Activated T-helper 1 cell treated with anti-CD3 and anti-CD28 coated beads, Interleukin-2, amount 50 U/mL, for 16 hours (primary cell): Measurements from ENCODE around the gene CDH12.
"Not testable (repeated sequence)": the region's sequence is repeated elsewhere in the genome, so short reads cannot be mapped to it uniquely, and the experiment has no call there.

Experiments used
- DNase-seq, 2 donors: peaks; one replicate each; pipeline ENCODE4 v3.0.0-alpha.2; 2020; ENCODE audit warnings: low read depth in 1 of 2, low spot score in 1 of 2

CDH12 gene

DNA sequence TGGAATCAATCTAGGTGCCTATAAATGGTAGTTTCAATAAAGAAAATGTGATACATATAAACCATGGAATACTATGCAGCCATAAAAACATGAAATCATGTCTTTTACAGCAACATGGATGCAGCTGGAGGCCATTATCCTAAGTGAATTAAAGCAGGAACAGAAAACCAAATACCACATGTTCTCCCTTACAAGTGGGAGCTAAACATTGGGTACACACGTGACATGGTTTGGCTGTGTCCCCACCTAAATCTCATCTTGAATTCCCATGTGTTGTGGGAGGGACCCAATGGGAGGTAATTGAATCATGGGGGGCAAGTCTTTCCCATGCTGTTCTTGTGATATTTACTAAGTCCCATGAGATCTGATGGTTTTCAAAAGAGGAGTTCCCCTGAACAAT is 78.9 kb downstream of the CDH12 start:
- DNase-seq: not testable (repeated sequence)

DNA sequence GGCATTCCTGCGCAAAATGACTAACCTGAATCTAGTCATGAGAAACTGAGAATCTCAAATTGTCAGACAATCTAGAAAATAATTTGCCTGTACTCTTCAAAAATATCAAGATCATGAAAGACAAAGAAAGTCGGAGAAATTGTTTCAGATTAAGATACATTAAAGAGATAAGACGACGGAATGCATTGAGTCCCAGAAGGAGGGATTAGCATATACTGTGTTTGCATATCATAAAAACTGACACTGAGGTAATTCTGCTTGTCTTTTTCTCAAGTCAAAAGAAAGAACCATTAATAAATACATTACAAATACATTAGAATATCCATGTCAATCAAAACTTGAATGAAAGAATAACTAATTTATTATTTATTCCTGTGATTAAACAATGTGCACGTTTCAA is 88.4 kb downstream of the CDH12 start:
- DNase-seq: no peak

DNA sequence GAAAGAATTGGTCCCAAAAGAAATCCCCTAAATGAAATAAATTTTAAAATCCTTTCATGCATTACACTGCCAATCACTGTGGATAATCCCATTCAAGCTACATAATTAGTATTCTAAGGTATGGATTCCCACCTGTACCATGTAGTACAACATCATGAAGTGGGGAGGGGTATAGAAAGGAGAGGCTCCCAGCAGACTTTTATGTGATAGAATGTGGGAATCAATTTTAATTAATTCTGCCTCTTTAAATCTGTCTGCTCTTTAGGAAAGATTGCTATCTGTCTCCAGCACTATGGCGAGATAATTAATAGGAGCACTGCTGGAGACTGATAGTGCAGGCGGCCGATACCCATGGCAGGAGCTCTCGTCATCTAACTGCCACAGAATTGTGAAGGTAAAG is 95.4 kb downstream of the CDH12 start:
- DNase-seq: no peak

DNA sequence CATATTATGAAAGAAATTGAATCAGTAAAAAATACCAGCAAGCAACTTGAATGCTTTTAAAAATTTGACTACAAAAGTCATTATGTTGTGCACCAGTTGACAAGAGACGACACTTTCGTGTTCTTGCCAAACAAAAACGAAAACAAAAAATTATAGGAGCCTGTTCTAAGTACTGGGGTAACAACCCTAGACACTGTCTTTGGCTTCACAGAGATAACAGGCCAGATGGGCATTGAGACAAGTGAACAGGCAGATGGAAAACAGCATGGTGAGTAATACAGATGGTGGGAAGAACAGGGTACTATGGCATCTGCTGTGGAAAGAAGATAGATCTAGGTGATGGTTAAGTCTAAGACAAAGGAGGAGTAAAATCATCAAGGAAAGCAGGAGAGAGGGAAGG is 99.0 kb downstream of the CDH12 start:
- no peak for DNase-seq

DNA sequence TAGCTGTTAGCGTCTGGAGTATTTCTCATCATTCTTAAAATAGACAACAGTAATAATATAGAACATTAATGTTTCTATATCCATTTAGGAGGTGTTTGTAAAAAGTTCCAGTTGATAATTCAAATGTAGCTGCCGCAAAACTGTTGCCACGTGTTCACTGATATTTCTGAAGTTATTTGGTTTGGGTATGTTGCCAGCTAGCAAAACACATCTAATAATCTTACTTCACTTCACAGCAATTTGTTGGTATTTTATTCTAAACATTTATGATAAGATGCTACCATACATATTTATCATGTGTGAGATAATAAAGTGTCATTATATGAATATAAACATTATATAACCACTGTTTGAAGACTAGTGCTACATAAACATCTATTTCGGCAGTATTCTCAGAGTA is 101.6 kb downstream of the CDH12 start:
- DNase-seq: no peak

DNA sequence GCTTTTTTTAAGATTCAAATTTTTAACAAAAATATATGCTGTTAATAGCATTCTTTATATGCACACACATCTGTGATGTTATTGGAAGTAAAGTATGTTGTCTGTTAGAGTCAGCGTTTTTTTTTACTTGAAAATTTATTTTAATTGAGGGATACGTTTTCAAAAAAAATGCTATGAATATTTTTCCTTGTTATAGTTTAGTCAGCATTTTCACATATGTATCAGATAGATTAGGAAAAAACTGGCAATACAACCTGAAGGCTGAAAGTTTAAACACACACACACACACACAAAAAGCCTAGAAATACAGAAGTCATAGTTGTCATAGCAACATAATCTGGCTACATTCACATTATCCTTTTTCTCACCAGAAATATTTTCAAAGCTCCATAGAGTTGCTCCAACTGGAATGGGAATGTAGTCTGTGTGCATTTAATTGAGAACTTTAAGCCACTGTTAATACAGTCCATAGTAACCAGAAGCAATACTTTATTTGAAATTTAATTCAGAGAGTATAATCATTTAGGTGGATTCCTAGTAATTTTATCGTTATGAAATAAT is 116.6 kb downstream of the CDH12 start:
- no peak for DNase-seq

DNA sequence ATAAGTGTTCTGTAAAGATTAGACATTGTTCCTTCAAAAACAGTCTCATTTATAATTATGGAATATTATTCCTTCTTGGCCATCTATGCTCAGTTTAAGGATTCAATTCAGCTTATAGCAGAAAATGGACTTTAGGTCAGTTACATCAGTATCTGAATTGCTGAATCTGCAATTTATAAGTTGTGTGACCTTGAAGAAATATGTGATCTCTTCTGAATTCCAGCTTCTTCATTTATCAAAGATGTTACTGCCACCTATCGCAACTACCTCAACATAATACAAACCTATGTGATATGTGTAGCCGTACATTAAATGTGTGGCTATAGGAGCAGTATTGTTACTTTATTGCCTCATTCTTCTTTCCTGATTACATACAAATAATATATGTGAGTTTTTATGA is 118.2 kb downstream of the CDH12 start:
- no peak for DNase-seq

DNA sequence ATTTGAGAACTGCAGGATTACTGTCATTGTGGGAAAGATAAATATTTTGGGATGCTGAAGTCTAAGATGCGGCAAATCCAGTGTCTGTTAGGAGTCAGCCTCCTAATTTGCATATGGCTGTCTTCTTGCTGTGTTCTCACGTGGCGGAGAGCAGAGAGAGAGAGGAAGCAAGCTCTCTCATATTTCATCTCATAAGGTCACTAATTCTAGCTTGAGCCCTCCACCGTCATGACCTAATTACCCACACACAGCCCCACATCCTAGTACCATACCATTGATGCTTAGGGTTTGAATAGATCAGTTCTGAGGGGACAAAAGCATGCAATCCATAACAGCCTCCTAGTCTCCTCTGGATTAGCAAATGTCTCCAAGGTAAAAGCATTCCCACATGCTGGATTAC is 124.5 kb downstream of the CDH12 start:
- no peak for DNase-seq

DNA sequence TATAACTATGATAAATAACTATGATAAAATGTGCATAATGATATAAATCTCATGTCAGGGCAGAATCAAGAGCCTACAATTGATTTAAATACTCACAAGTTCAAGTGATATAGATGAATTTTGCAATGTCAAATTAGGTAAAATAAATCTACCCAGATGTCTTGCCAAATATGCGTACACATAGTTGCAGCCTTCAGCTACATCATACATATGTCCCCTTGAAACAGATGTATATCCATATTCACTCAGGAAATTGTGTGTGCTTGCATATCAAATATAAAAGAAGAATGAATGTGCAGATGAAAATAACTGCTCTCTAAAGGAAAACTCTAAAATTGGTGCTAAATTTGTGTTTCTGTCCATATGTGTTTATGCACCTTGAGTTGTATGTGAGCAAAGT is 130.7 kb downstream of the CDH12 start:
- DNase-seq: no peak

DNA sequence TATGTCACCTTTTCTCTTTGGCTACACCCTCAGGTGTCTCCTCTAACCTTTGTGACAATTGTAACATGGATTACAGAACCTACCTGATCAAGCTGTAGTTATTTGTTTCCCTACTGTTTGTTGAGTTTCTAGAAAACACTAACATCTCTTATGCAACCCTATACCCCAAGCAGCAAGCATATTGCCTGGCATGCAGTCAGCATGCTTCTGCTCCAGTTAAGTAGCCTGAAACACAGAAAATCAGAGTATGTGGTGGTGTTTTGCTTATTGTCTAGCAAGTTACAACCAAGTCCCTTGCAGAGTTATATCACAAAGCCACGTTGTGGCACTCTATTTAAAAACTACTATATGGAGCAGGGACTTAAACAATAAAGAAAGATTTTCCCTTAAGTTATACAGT is 131.1 kb downstream of the CDH12 start:
- DNase-seq: no peak

DNA sequence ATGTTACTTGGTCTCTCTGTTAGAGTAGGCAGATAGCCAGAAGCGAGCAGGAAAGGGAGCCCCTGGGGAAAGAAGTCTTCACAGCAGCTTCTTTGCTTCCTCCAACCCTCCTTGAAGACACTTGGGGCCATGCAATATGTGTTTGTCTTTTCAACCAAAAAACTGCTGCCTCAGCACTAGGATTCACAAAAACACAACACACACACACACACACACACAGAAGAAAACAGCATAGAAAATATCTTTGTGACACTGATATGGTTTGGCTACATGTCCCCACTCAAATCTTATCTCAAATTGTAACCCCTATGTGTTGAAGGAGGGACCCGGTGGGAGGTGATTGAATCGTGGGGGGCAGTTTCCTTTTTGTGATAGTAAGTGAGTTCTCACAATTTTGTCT is 133.3 kb downstream of the CDH12 start:
- DNase-seq: no peak

DNA sequence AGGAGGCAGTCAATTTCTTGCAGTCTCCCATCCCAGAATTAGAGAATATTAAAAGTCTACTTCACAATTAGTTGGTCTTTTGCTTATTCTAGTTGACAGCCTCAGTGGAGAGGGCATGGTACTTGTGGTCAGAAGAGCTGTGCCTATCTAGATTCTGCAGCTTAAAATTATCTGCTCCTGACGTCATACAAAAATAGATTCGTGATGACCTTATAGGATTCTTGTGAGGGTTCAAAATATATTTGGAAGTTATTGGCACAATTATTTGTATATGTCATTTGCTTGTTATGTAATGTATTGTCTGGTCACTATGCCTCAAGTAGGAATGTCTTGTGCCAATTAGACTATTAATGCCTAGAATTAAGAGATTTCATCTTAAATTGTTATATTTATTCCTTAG is 142.5 kb downstream of the CDH12 start:
- DNase-seq: no peak

DNA sequence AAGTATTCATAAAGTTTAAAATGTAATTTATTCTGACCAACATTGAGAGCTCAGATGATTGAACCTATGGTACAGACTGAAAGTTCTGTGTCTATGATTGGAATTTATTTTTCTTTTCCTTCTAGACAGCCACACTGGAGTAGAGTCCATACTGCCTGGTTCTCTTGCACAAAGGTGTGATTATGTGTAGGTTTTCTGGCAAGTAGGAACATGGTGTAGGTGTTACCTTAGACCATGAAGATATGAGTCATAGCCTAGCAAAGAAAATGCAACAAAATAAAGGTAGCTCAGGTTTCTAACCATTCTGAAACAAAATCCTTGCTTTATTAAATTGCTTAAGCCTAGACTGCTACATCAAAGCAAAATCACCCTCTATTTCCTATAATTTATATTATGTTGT is 143.4 kb downstream of the CDH12 start:
- no peak for DNase-seq

DNA sequence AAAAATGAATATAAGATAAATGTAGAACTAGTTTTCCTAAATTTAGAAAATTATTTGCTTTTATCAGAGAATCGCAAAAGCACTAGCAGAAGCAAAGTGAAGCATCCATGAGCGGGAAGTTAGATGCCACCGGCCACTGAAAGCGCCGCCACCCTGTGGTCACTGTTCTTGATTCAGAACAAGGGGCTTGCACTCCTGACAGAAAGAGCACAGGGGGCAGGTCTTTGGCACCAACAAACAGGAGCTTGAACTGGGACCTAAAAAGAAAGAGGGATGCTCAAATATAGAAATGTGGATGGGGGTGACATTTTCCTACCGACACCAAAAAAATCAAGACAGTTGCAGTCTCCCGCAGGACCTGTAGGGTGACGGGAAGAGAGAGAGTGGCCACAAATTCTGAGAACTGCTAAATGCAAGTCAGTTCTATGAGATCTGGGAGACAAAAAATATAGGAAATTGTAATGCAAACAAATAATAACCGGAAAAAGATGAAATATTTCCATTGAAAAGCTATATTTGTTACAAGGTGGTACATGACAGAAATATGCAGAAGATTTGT is 144.3 kb downstream of the CDH12 start:
- no peak for DNase-seq

DNA sequence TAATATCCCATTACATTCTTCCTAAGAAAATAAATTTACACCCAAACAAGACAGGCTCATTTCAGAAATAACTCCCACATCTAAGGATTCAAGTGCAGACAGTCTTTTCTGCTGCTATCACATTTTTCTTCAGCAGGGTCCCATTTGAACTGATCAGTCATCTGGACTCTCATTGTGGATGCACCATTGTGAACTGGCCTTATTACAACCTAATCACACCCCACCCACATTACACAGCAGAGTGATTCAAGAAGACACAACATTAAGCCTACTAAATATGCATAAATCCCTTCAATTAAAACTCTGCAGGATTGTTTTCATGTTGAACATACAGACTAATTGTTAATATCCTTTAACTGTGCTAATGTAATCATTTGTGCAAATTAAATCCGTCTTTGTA is 146.2 kb downstream of the CDH12 start:
- no peak for DNase-seq

DNA sequence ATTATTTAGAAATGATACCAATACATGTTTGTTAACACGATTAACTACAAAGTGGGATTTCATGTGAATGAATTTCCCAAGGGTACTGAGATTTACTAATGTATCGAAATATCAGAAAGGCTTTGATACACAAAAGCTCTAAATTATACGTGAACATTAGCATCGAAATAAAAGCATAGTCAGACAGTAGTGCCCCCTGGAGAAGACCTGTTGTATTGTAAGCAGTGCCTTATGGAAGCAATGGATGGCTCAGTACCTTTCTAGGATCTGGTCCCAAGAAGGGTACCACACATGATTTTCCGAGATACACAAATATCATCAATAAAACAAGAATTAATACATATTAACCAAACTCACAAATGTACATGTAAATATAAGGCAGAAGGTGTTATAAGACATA is 153.8 kb downstream of the CDH12 start:
- no peak for DNase-seq

DNA sequence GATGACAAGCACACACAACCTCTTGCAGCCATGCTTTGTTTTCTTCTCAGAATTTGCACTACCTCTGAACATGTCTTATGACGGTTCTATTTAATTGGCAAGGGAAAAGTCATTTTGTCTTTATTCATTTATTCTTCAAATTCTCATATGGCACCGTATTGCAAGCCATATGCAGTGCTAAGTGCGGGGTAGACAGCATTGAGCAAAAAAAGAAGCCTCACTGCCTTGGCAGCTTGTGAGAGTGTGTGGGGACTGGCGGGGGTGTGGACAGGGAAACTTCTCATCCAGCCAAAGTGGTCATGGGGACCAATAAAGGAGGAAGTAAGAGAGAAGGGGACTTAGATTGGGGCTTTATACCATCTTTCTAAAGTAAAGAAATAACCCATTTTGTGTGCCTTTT is 160.0 kb downstream of the CDH12 start:
- DNase-seq: no peak

DNA sequence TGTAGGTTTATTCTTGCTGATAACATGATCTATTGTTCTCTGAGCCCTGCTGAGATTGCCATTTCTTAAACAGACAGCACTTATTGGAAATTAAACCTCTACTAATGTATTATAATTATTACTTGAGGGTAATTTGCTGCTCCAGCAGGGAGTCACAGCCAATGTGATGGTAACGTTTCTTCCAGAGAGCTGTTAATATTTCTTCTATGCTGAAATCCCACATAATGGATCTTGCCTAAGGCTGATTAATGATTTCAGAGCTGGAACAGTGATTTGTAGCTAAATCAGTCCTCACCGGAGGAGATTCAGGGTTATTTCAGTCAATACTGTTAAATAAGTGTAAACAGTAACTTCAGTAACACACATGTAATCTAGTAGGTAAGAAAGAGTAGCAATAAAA is 170.1 kb downstream of the CDH12 start:
- DNase-seq: no peak

DNA sequence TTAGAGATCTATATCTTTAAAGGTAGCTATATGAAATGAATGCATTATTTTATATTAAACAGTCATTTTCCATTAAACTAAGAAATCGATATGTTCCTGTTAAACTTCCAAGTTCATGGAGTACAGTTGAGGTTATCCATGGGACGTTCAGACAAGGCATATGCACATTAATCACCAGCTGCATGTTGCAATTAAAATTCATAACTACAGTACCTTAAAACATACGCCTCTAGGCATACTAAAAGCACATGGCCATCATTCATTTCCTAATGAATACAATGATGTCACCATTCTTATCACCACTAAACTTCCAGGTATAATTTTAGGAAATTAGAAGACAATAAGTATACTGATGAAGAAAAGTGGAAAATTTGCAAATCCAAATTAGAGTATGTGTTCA is 174.3 kb downstream of the CDH12 start:
- no peak for DNase-seq

DNA sequence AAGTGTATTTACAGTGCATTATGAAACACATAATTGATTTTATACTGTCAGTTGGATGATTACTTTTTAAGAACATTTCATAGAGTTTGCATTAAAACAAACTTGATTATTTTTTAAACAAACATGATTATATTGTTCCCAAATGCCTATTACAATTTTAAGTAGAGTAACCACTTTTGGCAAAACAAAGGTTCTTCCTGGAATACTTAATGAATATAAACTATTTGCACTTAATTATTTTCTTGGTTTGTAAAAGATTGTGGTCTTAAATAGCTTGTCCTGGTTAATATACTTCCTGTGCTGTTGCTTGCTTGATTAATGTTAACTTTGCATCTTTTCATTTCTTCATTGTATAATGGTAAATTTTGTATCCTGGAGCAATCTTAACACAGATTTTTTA is 180.0 kb downstream of the CDH12 start:
- DNase-seq: no peak

DNA sequence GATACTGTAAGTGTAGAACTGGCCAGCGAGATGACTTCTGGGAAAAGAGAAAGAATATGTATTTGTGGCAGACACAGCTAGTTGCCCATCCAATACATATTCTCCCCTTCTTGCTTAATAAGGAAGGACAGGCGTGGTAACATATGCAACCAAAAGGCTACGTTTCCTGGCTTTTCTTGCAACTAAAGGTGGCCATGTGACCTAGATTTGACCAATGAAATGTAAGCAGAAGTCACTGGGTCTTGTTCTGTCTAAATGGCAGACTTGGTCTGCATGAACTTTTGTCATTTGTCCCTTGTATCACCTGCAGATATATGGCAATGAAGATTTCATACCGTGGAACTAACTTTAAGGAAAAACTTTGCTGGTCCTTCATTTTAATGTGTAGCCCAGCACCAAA is 183.8 kb downstream of the CDH12 start:
- no peak for DNase-seq

DNA sequence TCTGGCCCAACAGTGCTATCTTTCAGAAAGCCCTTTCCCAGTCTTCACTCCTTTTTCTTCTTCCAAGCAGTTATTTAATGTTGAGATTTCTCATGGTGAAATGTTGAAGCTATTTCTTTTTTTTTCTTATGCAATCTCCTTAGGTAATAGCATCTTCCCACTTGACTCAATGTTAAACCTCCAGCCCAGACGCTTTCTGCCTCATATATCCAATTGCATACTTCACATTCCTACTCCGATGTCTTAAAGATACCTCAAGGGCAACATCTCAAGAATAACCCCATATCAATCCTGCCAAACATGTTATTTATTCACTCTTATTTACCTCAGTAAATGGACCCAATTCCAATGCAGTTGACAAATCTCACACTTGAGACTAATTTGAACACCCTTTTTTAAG is 187.3 kb downstream of the CDH12 start:
- DNase-seq: no peak

DNA sequence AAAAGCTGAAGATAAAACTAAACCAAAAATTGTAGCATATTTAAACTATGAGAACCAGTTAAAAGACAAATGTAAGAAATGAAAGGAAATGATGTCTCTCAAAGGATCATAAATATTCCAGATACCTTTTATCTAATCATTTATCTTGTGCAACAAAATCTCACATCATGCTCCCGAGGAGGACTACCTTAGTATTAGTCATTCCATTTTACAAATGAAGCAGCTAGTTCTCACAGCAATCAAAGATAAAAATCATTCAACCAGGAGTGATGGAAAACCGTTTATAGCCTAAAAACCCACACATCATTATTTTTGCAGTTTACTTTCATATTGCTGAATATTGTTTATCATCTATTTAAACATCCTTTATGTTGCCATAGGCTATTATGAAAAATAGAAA is 190.0 kb downstream of the CDH12 start:
- DNase-seq: no peak

DNA sequence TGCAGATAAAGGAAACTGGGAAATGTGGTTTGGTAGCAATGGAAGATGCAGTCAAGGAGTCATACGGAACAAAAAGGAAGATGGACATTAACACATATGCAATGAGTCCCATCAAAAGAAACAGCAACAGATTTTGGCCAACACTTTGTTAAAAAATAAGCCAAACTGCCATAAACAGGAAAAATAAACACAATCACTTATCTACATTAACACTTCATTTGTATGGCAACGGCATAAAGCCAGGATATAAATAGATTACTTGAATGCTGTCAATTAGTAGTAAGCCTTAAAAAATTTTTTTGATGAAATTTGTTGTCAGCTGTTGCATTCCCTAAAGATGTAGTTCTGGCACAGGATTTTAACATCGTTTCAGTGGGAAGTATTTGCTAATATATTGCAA is 190.8 kb downstream of the CDH12 start:
- DNase-seq: no peak
